ENCODE measurements around the gene CPT1A. TPM values are rescaled to one million over a fixed set of nuclear protein-coding genes. Genes with fewer than 3 reads are reported as not detected.

Gene CPT1A
- total RNA-seq, 1 experiment from 2014 or later: 13.1 TPM

- Histone ChIP-seq H3K79me2 (ENCODE audit: low read length) (no peaks in the 10 kb centered on the region), H3K9me3 (ENCODE audit: low read length) (no peaks in the 10 kb centered on the region), H3K27me3 (ENCODE audit: low read length) (no peaks in the 10 kb centered on the region), H3K4me2 (ENCODE audit: low read depth, low read length, poor library complexity, severe bottlenecking) (no peak overlapping the region), H3K9ac (ENCODE audit: low read length) (no peak overlapping the region), H2AFZ (ENCODE audit: low read length) (no peak overlapping the region), H3K27ac (ENCODE audit: low read length) (no peak overlapping the region), H3K9me2 (replicated peaks; ENCODE audit: insufficient read depth, low read length) (no peaks in the 10 kb centered on the region), H3K36me3 (ENCODE audit: insufficient read depth, low read length) (no peaks in the 10 kb centered on the region), H4K20me1 (ENCODE audit: insufficient read depth, low read depth, low read length) (no peaks in the 10 kb centered on the region), H3K4me3 (ENCODE audit: low read length) (no peak overlapping the region), H3K4me1 (ENCODE audit: low read length) (no peaks in the 10 kb centered on the region)
- no peak for DNase-seq
These were observed 132.7 kb downstream of the CPT1A start for GRCh38 chr11:68709062-68709461.

GRCh38 chr11:68707527-68707926 is 134.2 kb downstream of the CPT1A start:
- H3K9ac ChIP-seq (ENCODE audit: low read length): no peak overlapping the region
- no peaks in the 10 kb centered on the region for H3K9me3 ChIP-seq (ENCODE audit: low read length)
- no peak overlapping the region for H2AFZ ChIP-seq (ENCODE audit: low read length)
- H3K36me3 ChIP-seq (ENCODE audit: insufficient read depth, low read length): no peaks in the 10 kb centered on the region
- DNase-seq: no peak
- no peak overlapping the region for H3K4me2 ChIP-seq (ENCODE audit: low read depth, low read length, poor library complexity, severe bottlenecking)
- H4K20me1 ChIP-seq (ENCODE audit: insufficient read depth, low read depth, low read length): no peaks in the 10 kb centered on the region
- H3K4me1 ChIP-seq (ENCODE audit: low read length): no peaks in the 10 kb centered on the region
- no peaks in the 10 kb centered on the region for H3K27me3 ChIP-seq (ENCODE audit: low read length)
- H3K27ac ChIP-seq (ENCODE audit: low read length): no peak overlapping the region
- H3K9me2 ChIP-seq (replicated peaks; ENCODE audit: insufficient read depth, low read length): no peaks in the 10 kb centered on the region
- no peaks in the 10 kb centered on the region for H3K79me2 ChIP-seq (ENCODE audit: low read length)
- no peak overlapping the region for H3K4me3 ChIP-seq (ENCODE audit: low read length)

- Histone ChIP-seq H3K27ac (ENCODE audit: low read length) (no peak overlapping the region), H3K79me2 (ENCODE audit: low read length) (no peaks in the 10 kb centered on the region), H3K36me3 (ENCODE audit: insufficient read depth, low read length) (no peaks in the 10 kb centered on the region), H3K4me1 (ENCODE audit: low read length) (no peaks in the 10 kb centered on the region), H3K4me2 (ENCODE audit: low read depth, low read length, poor library complexity, severe bottlenecking) (no peak overlapping the region), H3K9ac (ENCODE audit: low read length) (no peak overlapping the region), H4K20me1 (ENCODE audit: insufficient read depth, low read depth, low read length) (no peaks in the 10 kb centered on the region), H3K9me3 (ENCODE audit: low read length) (no peaks in the 10 kb centered on the region), H3K4me3 (ENCODE audit: low read length) (no peak overlapping the region), H3K27me3 (ENCODE audit: low read length) (no peaks in the 10 kb centered on the region), H3K9me2 (replicated peaks; ENCODE audit: insufficient read depth, low read length) (no peaks in the 10 kb centered on the region), H2AFZ (ENCODE audit: low read length) (no peak overlapping the region)
- DNase-seq: no peak
These were observed 136.8 kb downstream of the CPT1A start for GRCh38 chr11:68704887-68705286.

Other genes with a start within 250 kb of the CPT1A start
- not detected in 2 replicates for gene GAL, start 157.4 kb downstream of the CPT1A start, total RNA-seq (2014; rRNA removed; shearing (Covaris generic); ENCODE audit: low replicate concordance)
- 0.36 TPM in 1 of 2 replicates, not detected in the other for gene TESMIN, start 90.4 kb downstream of the CPT1A start, total RNA-seq (2014; rRNA removed; shearing (Covaris generic); ENCODE audit: low replicate concordance)
- 88.3 and 121 TPM in 2 replicates for gene MRPL21, start 61.9 kb upstream of the CPT1A start, total RNA-seq (2014; rRNA removed; shearing (Covaris generic); ENCODE audit: low replicate concordance)
- gene IGHMBP2, start 62.0 kb upstream of the CPT1A start, total RNA-seq (2014; rRNA removed; shearing (Covaris generic); ENCODE audit: low replicate concordance): 6.3 and 21.5 TPM in 2 replicates
- gene MRGPRD, start 139.1 kb upstream of the CPT1A start, total RNA-seq (2014; rRNA removed; shearing (Covaris generic); ENCODE audit: low replicate concordance): not detected in 2 replicates
- gene MRGPRF, start 171.3 kb upstream of the CPT1A start, total RNA-seq (2014; rRNA removed; shearing (Covaris generic); ENCODE audit: low replicate concordance): not detected in 2 replicates
- gene TPCN2, start 207.0 kb upstream of the CPT1A start, total RNA-seq (2014; rRNA removed; shearing (Covaris generic); ENCODE audit: low replicate concordance): 37.6 and 49.3 TPM in 2 replicates

All from Karpas-422 (cell line).